H9 (cell line): ENCODE results near the gene OR5B3. TPM values are rescaled to one million over a fixed set of nuclear protein-coding genes. Genes with fewer than 3 reads are reported as not detected.

ENCODE experiments used
- DNase-seq: peaks from one replicate; pipeline ENCODE4 v3.0.0-alpha.2; 2017
- H2AFZ ChIP-seq: one replicate; pipeline ENCODE4 v1.6.1; 2013; ENCODE audit warnings: mild to moderate bottlenecking, low read length, control low read depth, moderate library complexity
- H2AK5ac ChIP-seq: 2 replicates; pipeline ENCODE4 v1.6.1; 2013; ENCODE audit warnings: low read length, control low read depth, mixed read lengths; ENCODE audit not compliant: insufficient read length
- H2BK120ac ChIP-seq: one replicate; pipeline ENCODE4 v1.6.1; 2013; ENCODE audit warnings: low read depth, mild to moderate bottlenecking, low read length, control low read depth, inconsistent platforms; ENCODE audit not compliant: poor library complexity, severe bottlenecking
- H2BK12ac ChIP-seq: 2 replicates; pipeline ENCODE4 v1.6.1; 2013; ENCODE audit warnings: low read length, control low read depth, mixed read lengths, low read depth; ENCODE audit not compliant: insufficient read length
- H2BK15ac ChIP-seq: 2 replicates; pipeline ENCODE4 v1.6.1; 2013; ENCODE audit warnings: low read depth, low read length, control low read depth
- H2BK20ac ChIP-seq: one replicate; pipeline ENCODE4 v1.6.1; 2013; ENCODE audit warnings: low read depth, mild to moderate bottlenecking, low read length, control low read depth, inconsistent platforms; ENCODE audit not compliant: poor library complexity, severe bottlenecking
- H2BK5ac ChIP-seq: 2 replicates; pipeline ENCODE4 v1.6.1; 2013; ENCODE audit warnings: low read length, control low read depth, mixed read lengths; ENCODE audit not compliant: insufficient read length
- H3K14ac ChIP-seq: 2 replicates; pipeline ENCODE4 v1.6.1; 2013; ENCODE audit warnings: low read length, control low read depth; ENCODE audit not compliant: insufficient read depth
- H3K18ac ChIP-seq: 2 replicates; pipeline ENCODE4 v1.6.1; 2013; ENCODE audit warnings: low read depth, mild to moderate bottlenecking, mixed read lengths, low read length, control low read depth; ENCODE audit not compliant: insufficient read length
- H3K23ac ChIP-seq: 2 replicates; pipeline ENCODE4 v1.6.1; 2013; ENCODE audit warnings: low read length, control low read depth, mixed read lengths, low read depth; ENCODE audit not compliant: insufficient read length
- H3K23me2 ChIP-seq: 2 replicates; pipeline ENCODE4 v1.6.1; 2013; ENCODE audit warnings: low read depth, mild to moderate bottlenecking, mixed read lengths, low read length, control low read depth; ENCODE audit not compliant: insufficient read length, poor library complexity, severe bottlenecking
- H3K27ac ChIP-seq: 2 replicates; pipeline ENCODE4 v1.5.1; 2013; ENCODE audit warnings: low read length, control low read depth, mixed read lengths, low read depth; ENCODE audit not compliant: insufficient read length
- H3K27me3 ChIP-seq: 2 replicates; pipeline ENCODE4 v1.6.1; 2013; ENCODE audit warnings: low read length, control low read depth, inconsistent platforms; ENCODE audit not compliant: insufficient read depth
- H3K4ac ChIP-seq: 2 replicates; pipeline ENCODE4 v1.6.1; 2013; ENCODE audit warnings: low read depth, mild to moderate bottlenecking, control low read depth, inconsistent platforms, low read length, moderate library complexity
- H3K4me1 ChIP-seq: 2 replicates; pipeline ENCODE4 v1.6.1; 2013; ENCODE audit warnings: low read length, control low read depth, inconsistent platforms; ENCODE audit not compliant: insufficient read depth
- H3K4me2 ChIP-seq: 2 replicates; pipeline ENCODE4 v1.6.1; 2013; ENCODE audit warnings: low read length, control low read depth, mixed read lengths; ENCODE audit not compliant: insufficient read length, insufficient read depth
- H3K56ac ChIP-seq: 2 replicates; pipeline ENCODE4 v1.6.1; 2013; ENCODE audit warnings: low read depth, mild to moderate bottlenecking, mixed read lengths, low read length, control low read depth; ENCODE audit not compliant: insufficient read length
- H3K79me1 ChIP-seq: 2 replicates; pipeline ENCODE4 v1.6.1; 2013; ENCODE audit warnings: low read depth, mild to moderate bottlenecking, moderate library complexity, low read length, control low read depth, inconsistent platforms; ENCODE audit not compliant: insufficient read depth, poor library complexity, severe bottlenecking
- H3K79me2 ChIP-seq: 2 replicates; pipeline ENCODE4 v1.6.1; 2013; ENCODE audit warnings: low read length, control low read depth, inconsistent platforms; ENCODE audit not compliant: insufficient read depth
- H3K9ac ChIP-seq: 2 replicates; pipeline ENCODE4 v1.6.1; 2013; ENCODE audit warnings: low read length, control low read depth, mixed read lengths; ENCODE audit not compliant: insufficient read length; ENCODE audit errors: extremely low read depth
- H3K9me3 ChIP-seq: one replicate; pipeline ENCODE4 v1.6.1; 2013; ENCODE audit warnings: low read depth, low read length, inconsistent platforms; ENCODE audit not compliant: control insufficient read depth
- H3T11ph ChIP-seq: one replicate; pipeline ENCODE4 v1.6.1; 2013; ENCODE audit warnings: mild to moderate bottlenecking, low read length, control low read depth, inconsistent platforms
- H4K20me1 ChIP-seq: one replicate; pipeline ENCODE4 v1.6.1; 2013; ENCODE audit not compliant: control insufficient read depth, insufficient read length, insufficient read depth
- H4K5ac ChIP-seq: 2 replicates; pipeline ENCODE4 v1.6.1; 2013; ENCODE audit warnings: low read depth, mild to moderate bottlenecking, mixed read lengths, low read length, control low read depth; ENCODE audit not compliant: insufficient read length
- H4K8ac ChIP-seq: replicated peaks from 2 replicates; pipeline ENCODE4 v1.6.1; 2013; ENCODE audit warnings: low read length, control low read depth, mixed read lengths, low read depth; ENCODE audit not compliant: insufficient read length
- H4K91ac ChIP-seq: 2 replicates; pipeline ENCODE4 v1.6.1; 2013; ENCODE audit warnings: low read depth, mild to moderate bottlenecking, moderate library complexity, mixed read lengths, low read length, control low read depth; ENCODE audit not compliant: insufficient read length
- H3K27ac Mint-ChIP-seq, 3 experiments: 2 replicates in 2 of 3; 3 replicates in 1 of 3; pipeline ENCODE4 v1.8.0; 2020 to 2021; ENCODE audit warnings: mixed read lengths in 3 of 3, mild to moderate bottlenecking in 1 of 3, moderate library complexity in 1 of 3
- H3K27me3 Mint-ChIP-seq: 2 replicates; pipeline ENCODE4 v1.8.0; 2021; ENCODE audit warnings: low read depth, mild to moderate bottlenecking, moderate library complexity, mixed read lengths
- H3K36me3 Mint-ChIP-seq, 3 experiments: 2 replicates in 2 of 3; 3 replicates in 1 of 3; pipeline ENCODE4 v1.8.0; 2020 to 2021; ENCODE audit warnings: low read depth in 3 of 3, mixed read lengths in 3 of 3; ENCODE audit not compliant: insufficient read depth in 1 of 3
- H3K4me1 Mint-ChIP-seq, 2 experiments: 2 replicates each; pipeline ENCODE4 v1.8.0; 2020; ENCODE audit warnings: mixed read lengths in 2 of 2
- H3K4me3 Mint-ChIP-seq, 2 experiments: 2 replicates in 1 of 2; 3 replicates in 1 of 2; pipeline ENCODE4 v1.8.0; 2020 to 2021; ENCODE audit warnings: mild to moderate bottlenecking in 2 of 2, mixed read lengths in 2 of 2, moderate library complexity in 1 of 2
- H3K9me3 Mint-ChIP-seq, 2 experiments: 2 replicates in 1 of 2; 3 replicates in 1 of 2; pipeline ENCODE4 v1.8.0; 2020; ENCODE audit warnings: mild to moderate bottlenecking in 2 of 2, mixed read lengths in 2 of 2, moderate library complexity in 1 of 2
- CTCF ChIP-seq: fragments of 200-600 bp; sonication (generic); conservative IDR thresholded peaks from 3 replicates; pipeline ENCODE4 v1.8.0; 2021; ENCODE audit warnings: antibody characterized with exemption, mild to moderate bottlenecking
- WGBS: extraction: QIAGEN DNeasy Blood & Tissue Kit; methylation state at CpG from one replicate; pipeline ENCODE4 v1.1.7; 2013; ENCODE audit warnings: missing lambda C conversion rate, low lambda C conversion rate, mixed read lengths; ENCODE audit not compliant: insufficient read length; ENCODE audit errors: extremely low coverage; 5-methylcytosine and 5-hydroxymethylcytosine counted together
- total RNA-seq: library from RNA; stranded (reverse); gene quantifications from 2 replicates; pipeline ENCODE4 v1.2.1, GENCODE V29; 2021

The OR5B3 gene
- total RNA-seq, 1 experiment from 2014 or later = not detected

GRCh38 chr11:58429273-58429672 lies 22.6 kb upstream of the OR5B3 start:
- no peak overlapping the region for H2BK20ac ChIP-seq
- no peak overlapping the region for H3T11ph ChIP-seq
- H2BK15ac ChIP-seq = no peak overlapping the region
- no peaks in the 10 kb centered on the region for H3K9me3 ChIP-seq
- Mint-ChIP-seq H3K4me1 (peaks cover 2 to 9% of the 10 kb centered on the region in 2 experiments), H3K36me3 (peaks cover 0 to 3% (median 0%) of the 10 kb centered on the region in 3 experiments; a peak in 1 of 7 replicates), H3K27ac (no peak overlapping the region), H3K27me3 (peaks cover 1% of the 10 kb centered on the region; the same call in 1 of the 2 replicates), H3K9me3 (peaks cover 2 to 6% of the 10 kb centered on the region in 2 experiments; a peak in 1 of 5 replicates), H3K4me3 (no peak overlapping the region)
- no peak overlapping the region for H3K4me2 ChIP-seq
- H3K9ac ChIP-seq = no peak overlapping the region
- no peak overlapping the region for H2BK5ac ChIP-seq
- H4K8ac ChIP-seq = no peak overlapping the region
- no peak overlapping the region for H3K27ac ChIP-seq
- no peak for TF ChIP-seq CTCF
- no peak overlapping the region for H3K14ac ChIP-seq
- no peak overlapping the region for H2BK120ac ChIP-seq
- H3K18ac ChIP-seq = no peak overlapping the region
- H4K20me1 ChIP-seq = no peaks in the 10 kb centered on the region
- no peak overlapping the region for H4K91ac ChIP-seq
- no peak overlapping the region for H4K5ac ChIP-seq
- no peak overlapping the region for H3K4ac ChIP-seq
- no CpG with 5 or more reads among the region's 1 CpG for WGBS
- no peaks in the 10 kb centered on the region for H3K27me3 ChIP-seq
- H3K23ac ChIP-seq = no peak overlapping the region
- no peak for DNase-seq
- no peak overlapping the region for H2BK12ac ChIP-seq
- H3K79me2 ChIP-seq = no peaks in the 10 kb centered on the region
- H3K56ac ChIP-seq = no peak overlapping the region
- H2AFZ ChIP-seq = no peak overlapping the region
- no peaks in the 10 kb centered on the region for H3K23me2 ChIP-seq
- H3K79me1 ChIP-seq = no peaks in the 10 kb centered on the region
- H2AK5ac ChIP-seq = no peak overlapping the region
- H3K4me1 ChIP-seq = no peaks in the 10 kb centered on the region
